Spinal cord (tissue), 10 donors: ENCODE results near the gene CCDC70. TPM values are rescaled to one million over a fixed set of nuclear protein-coding genes. Genes with fewer than 3 reads are reported as not detected.

Experiments used
- DNase-seq, 6 donors: peaks; one replicate each; pipeline versions ENCODE4 v3.0.0 to v3.0.0-alpha.2; 2013 to 2015; ENCODE audit warnings: low spot score in 6 of 6, low read depth in 4 of 6
- H3K27ac ChIP-seq: one replicate; pipeline ENCODE4 v1.5.1; 2013; ENCODE audit warnings: low read depth, low read length, control low read depth
- H3K27me3 ChIP-seq: one replicate; pipeline ENCODE4 v1.6.1; 2013; ENCODE audit warnings: low read length; ENCODE audit not compliant: control insufficient read depth, insufficient read depth
- H3K36me3 ChIP-seq: one replicate; pipeline ENCODE4 v1.6.1; 2013; ENCODE audit warnings: low read length; ENCODE audit not compliant: control insufficient read depth, insufficient read depth
- H3K4me1 ChIP-seq: one replicate; pipeline ENCODE4 v1.6.1; 2013; ENCODE audit warnings: low read length; ENCODE audit not compliant: control insufficient read depth, insufficient read depth
- H3K4me3 ChIP-seq: one replicate; pipeline ENCODE4 v1.5.1; 2013; ENCODE audit warnings: low read depth, low read length, control low read depth
- H3K9me3 ChIP-seq: one replicate; pipeline ENCODE4 v1.6.1; 2013; ENCODE audit warnings: low read length; ENCODE audit not compliant: control insufficient read depth, insufficient read depth
- WGBS: methylation state at CpG from one replicate; pipeline ENCODE4 v1.1.5; 2013; ENCODE audit warnings: missing lambda C conversion rate; ENCODE audit not compliant: insufficient coverage; 5-methylcytosine and 5-hydroxymethylcytosine counted together
- polyA plus RNA-seq, 2 donors: library from polyadenylated mRNA; unstranded; fragments of 120-200 nt; gene quantifications; one replicate each; pipeline ENCODE4 v1.2.1, GENCODE V29; 2013; ENCODE audit not compliant: insufficient read length in 2 of 2
- total RNA-seq, 2 donors: library from RNA; depleted of rRNA in 1 of 2; stranded (reverse); fragments of 120-200 nt in 1 of 2; fragments of >200 nt in 1 of 2; gene quantifications; one replicate each; pipeline versions ENCODE4 v1.2.3 to v1.2.4, GENCODE V29; 2013 to 2014
- donor health status: healthy.

CCDC70 gene
- total and polyA plus RNA-seq, 4 donors: not detected

GRCh38 chr13:51856027-51856736 lies 5.6 kb upstream of the CCDC70 start:
- H3K4me1 ChIP-seq: no peaks in the 10 kb centered on the region
- H3K4me3 ChIP-seq: no peak overlapping the region
- H3K9me3 ChIP-seq: no peaks in the 10 kb centered on the region
- no peak for DNase-seq
- WGBS: 100% methylated on average over 1 of the region's 1 CpG
- H3K27me3 ChIP-seq: no peaks in the 10 kb centered on the region
- no peaks in the 10 kb centered on the region for H3K36me3 ChIP-seq
- no peak overlapping the region for H3K27ac ChIP-seq

GRCh38 chr13:51856998-51857397 lies 4.8 kb upstream of the CCDC70 start:
- H3K4me3 ChIP-seq: no peak overlapping the region
- no CpG with 5 or more reads among the region's 1 CpG for WGBS

GRCh38 chr13:51858433-51859247 lies 3.1 kb upstream of the CCDC70 start:
- H3K4me1 ChIP-seq: no peaks in the 10 kb centered on the region
- no peaks in the 10 kb centered on the region for H3K9me3 ChIP-seq
- no peak for DNase-seq
- H3K4me3 ChIP-seq: no peak overlapping the region
- no peaks in the 10 kb centered on the region for H3K27me3 ChIP-seq
- 62% methylated on average over 6 of the region's 11 CpGs for WGBS
- no peaks in the 10 kb centered on the region for H3K36me3 ChIP-seq
- no peak overlapping the region for H3K27ac ChIP-seq

More at GRCh38 chr13:51856998-51857397, 4.8 kb upstream of the CCDC70 start:
- no peak for DNase-seq
- no peaks in the 10 kb centered on the region for H3K9me3 ChIP-seq
- H3K36me3 ChIP-seq: no peaks in the 10 kb centered on the region
- H3K27ac ChIP-seq: no peak overlapping the region
- no peaks in the 10 kb centered on the region for H3K27me3 ChIP-seq
- H3K4me1 ChIP-seq: no peaks in the 10 kb centered on the region

- peak in 1 of 6 donors; percentile 13 for DNase-seq
- no peaks in the 10 kb centered on the region for H3K4me1 ChIP-seq
- H3K4me3 ChIP-seq: no peak overlapping the region
- no peaks in the 10 kb centered on the region for H3K36me3 ChIP-seq
- no peaks in the 10 kb centered on the region for H3K9me3 ChIP-seq
- H3K27ac ChIP-seq: no peak overlapping the region
- 67% methylated on average over 7 of the region's 7 CpGs for WGBS
- no peaks in the 10 kb centered on the region for H3K27me3 ChIP-seq
These were observed 1.2 kb downstream of the CCDC70 start for GRCh38 chr13:51862957-51863356.

- WGBS: 61% methylated on average over 7 of the region's 7 CpGs
- no peak for DNase-seq
- Histone ChIP-seq H3K9me3 (no peaks in the 10 kb centered on the region), H3K4me3 (no peak overlapping the region), H3K4me1 (no peaks in the 10 kb centered on the region), H3K36me3 (no peaks in the 10 kb centered on the region), H3K27me3 (no peaks in the 10 kb centered on the region), H3K27ac (no peak overlapping the region)
These were observed 4.1 kb downstream of the CCDC70 start for GRCh38 chr13:51865838-51866237.

GRCh38 chr13:51867062-51867461 lies 5.3 kb downstream of the CCDC70 start:
- Histone ChIP-seq H3K36me3 (no peaks in the 10 kb centered on the region), H3K27ac (no peak overlapping the region), H3K4me1 (no peaks in the 10 kb centered on the region), H3K4me3 (no peak overlapping the region), H3K27me3 (no peaks in the 10 kb centered on the region), H3K9me3 (no peaks in the 10 kb centered on the region)
- WGBS: 100% methylated on average over 1 of the region's 4 CpGs
- DNase-seq: no peak

- 43% methylated on average over 1 of the region's 6 CpGs for WGBS
- H3K4me3 ChIP-seq: no peak overlapping the region
These were observed 8.1 kb downstream of the CCDC70 start for GRCh38 chr13:51869916-51870315.

GRCh38 chr13:51870616-51871015 lies 8.8 kb downstream of the CCDC70 start:
- peaks cover 14% of the 10 kb centered on the region for H3K4me1 ChIP-seq
- H3K9me3 ChIP-seq: no peaks in the 10 kb centered on the region
- H3K27me3 ChIP-seq: no peaks in the 10 kb centered on the region
- H3K27ac ChIP-seq: no peak overlapping the region
- WGBS: no CpG with 5 or more reads among the region's 3 CpGs
- no peaks in the 10 kb centered on the region for H3K36me3 ChIP-seq
- no peak for DNase-seq
- no peak overlapping the region for H3K4me3 ChIP-seq

More at GRCh38 chr13:51869916-51870315, 8.1 kb downstream of the CCDC70 start:
- Histone ChIP-seq H3K27ac (no peak overlapping the region), H3K9me3 (no peaks in the 10 kb centered on the region), H3K36me3 (no peaks in the 10 kb centered on the region), H3K4me1 (peaks cover 10% of the 10 kb centered on the region), H3K27me3 (no peaks in the 10 kb centered on the region)
- DNase-seq: no peak

- peaks cover 15% of the 10 kb centered on the region for H3K4me1 ChIP-seq
- H3K27ac ChIP-seq: no peak overlapping the region
- H3K36me3 ChIP-seq: no peaks in the 10 kb centered on the region
- H3K9me3 ChIP-seq: no peaks in the 10 kb centered on the region
- H3K27me3 ChIP-seq: no peaks in the 10 kb centered on the region
- H3K4me3 ChIP-seq: no peak overlapping the region
- WGBS: no CpG with 5 or more reads among the region's 6 CpGs
- DNase-seq: no peak
These were observed 11.5 kb downstream of the CCDC70 start for GRCh38 chr13:51873117-51873798.
